ENCODE results near the gene SHANK2. TPM values are rescaled to one million over a fixed set of nuclear protein-coding genes. Genes with fewer than 3 reads are reported as not detected.

SHANK2 gene
- total and polyA plus RNA-seq, 10 of the 15 experiments (the other 5 are each of a cell fraction or from before 2014, with no cell fraction given), result 0.01 to 0.31 (median 0.10) TPM; not detected in 5

DNA sequence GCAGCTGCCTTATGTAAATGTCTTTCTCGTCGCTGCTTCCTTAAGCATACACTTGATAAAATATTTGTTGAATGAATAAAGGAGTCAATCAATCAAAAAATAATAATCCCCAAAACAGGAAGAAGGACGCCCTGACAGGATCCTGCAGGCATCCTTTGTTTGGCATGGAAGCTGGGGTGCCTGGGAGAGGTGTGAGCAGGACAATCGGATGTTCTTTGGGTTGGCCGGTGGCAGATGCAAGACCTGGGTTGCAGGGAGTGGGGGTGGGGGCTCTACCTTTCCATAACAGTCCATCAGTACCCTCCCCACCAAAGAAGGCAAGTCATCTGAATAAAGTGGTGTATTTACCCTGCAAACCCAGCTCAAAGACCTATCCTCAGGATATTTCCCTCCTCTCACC lies 1.4 kb upstream of the SHANK2 start:
- intact Hi-C loops (cut with micrococcal nuclease; ENCODE audit: unreplicated experiment), result no loop called here
- BruUV-seq (replicated peaks), result no TSS peak
- Histone ChIP-seq H3K79me2 (ENCODE audit: control insufficient read depth, insufficient read depth, low read length) (no peaks in the 10 kb centered on the region), H3K27ac (ENCODE audit: control insufficient read depth, insufficient read depth) (no peak overlapping the region), H3K4me1 (ENCODE audit: control insufficient read depth, insufficient read depth, low read length) (no peaks in the 10 kb centered on the region), H3K4me2 (ENCODE audit: control insufficient read depth, insufficient read depth) (no peak overlapping the region), H3K27me3 (replicated peaks in 1 of 2; ENCODE audit: control insufficient read depth in 2 of 2, insufficient read depth in 2 of 2, low read length in 1 of 2) (peaks cover 4 to 7% of the 10 kb centered on the region in 2 experiments; a peak in 3 of 4 replicates), H3K9me3 (replicated peaks; ENCODE audit: control insufficient read depth, insufficient read depth, low read length) (no peaks in the 10 kb centered on the region), H4K20me1 (ENCODE audit: control insufficient read depth, insufficient read depth) (no peaks in the 10 kb centered on the region), H3K36me3 (ENCODE audit: control insufficient read depth in 2 of 2, insufficient read depth in 2 of 2, low read length in 1 of 2) (no peaks in the 10 kb centered on the region), H2AFZ (ENCODE audit: control insufficient read depth, low read depth, low read length) (no peak overlapping the region), H3K9ac (ENCODE audit: control insufficient read depth, insufficient read depth, low read length) (no peak overlapping the region), H3K4me3 (no peak overlapping the region)
- no peak for ATAC-seq
- in situ Hi-C loops (cut with MboI), result no loop called here
- CTCF ChIA-PET, result no interaction called here
- WGBS (ENCODE audit: insufficient coverage, insufficient replicate concordance, low lambda C conversion rate, missing lambda C conversion rate), result 40% methylated on average over 5 of the region's 5 CpGs
- SMC1A ChIA-PET (ENCODE audit: uncharacterized antibody, unreplicated experiment), result no interaction called here
- TF ChIP-seq TAF1 (IDR thresholded peaks at IDR 0.05; ENCODE audit: borderline replicate concordance, low read depth, low read length), result no peak
- POLR2A ChIA-PET, result no interaction called here
- RAD21 ChIA-PET (ENCODE audit: unreplicated experiment), result no interaction called here
- FAIRE-seq, result no peak
- no peak for DNase-seq (ENCODE audit: low read depth, low spot score)

DNA sequence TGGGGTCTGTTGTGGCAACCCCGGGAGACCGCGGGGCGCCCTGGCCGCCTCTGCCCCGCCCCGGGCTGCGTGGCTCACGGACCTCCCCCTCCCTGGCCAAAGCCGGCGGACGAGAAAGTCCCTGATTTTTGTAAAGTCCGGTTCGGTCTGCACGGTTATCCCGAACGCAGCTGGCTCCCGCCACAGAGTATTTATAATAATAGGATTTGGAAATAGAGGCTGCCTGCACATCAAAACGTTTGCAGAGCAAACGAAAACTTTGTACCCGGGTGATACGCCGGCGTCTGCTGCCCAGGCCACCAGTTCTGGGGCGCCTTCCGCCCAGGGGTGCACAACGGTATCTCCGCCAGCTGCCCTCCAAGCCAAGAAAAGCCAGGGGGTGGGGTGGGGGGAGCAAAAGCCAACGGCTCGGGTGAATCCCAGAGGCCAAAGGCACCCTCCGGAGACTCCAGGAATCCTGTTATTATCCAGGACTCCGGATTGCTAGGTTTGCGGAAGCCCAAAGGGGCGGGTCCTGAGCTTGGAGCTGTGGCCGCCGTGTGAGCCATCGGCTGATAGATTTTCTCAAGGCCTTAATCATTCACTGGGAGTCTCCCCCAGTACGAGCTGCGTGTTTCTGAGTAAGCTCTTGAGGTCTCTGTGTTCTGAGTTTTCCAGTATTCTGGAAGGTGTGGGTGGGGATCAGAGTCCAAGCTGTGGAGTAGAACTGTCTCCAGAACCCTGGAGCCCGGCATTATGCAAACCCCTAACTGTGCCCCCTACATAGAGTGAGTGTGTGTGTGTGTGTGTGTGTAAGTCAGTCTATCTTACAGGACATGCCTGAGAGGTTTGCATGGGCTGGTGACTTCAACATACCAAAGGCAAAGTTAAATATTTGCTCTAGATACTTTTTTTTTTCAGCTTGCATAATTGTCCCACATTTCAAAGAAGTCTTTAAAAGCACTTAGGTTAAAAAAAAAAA lies 673 bp upstream of the SHANK2 start:
- Histone ChIP-seq H4K20me1 (ENCODE audit: control insufficient read depth, insufficient read depth) (no peaks in the 10 kb centered on the region), H3K9ac (ENCODE audit: control insufficient read depth, insufficient read depth, low read length) (no peak overlapping the region), H3K36me3 (ENCODE audit: control insufficient read depth in 2 of 2, insufficient read depth in 2 of 2, low read length in 1 of 2) (no peaks in the 10 kb centered on the region), H3K27ac (ENCODE audit: control insufficient read depth, insufficient read depth) (no peak overlapping the region), H3K4me2 (ENCODE audit: control insufficient read depth, insufficient read depth) (no peak overlapping the region), H3K27me3 (replicated peaks in 1 of 2; ENCODE audit: control insufficient read depth in 2 of 2, insufficient read depth in 2 of 2, low read length in 1 of 2) (peaks cover 4 to 7% of the 10 kb centered on the region in 2 experiments), H3K79me2 (ENCODE audit: control insufficient read depth, insufficient read depth, low read length) (no peaks in the 10 kb centered on the region), H3K4me1 (ENCODE audit: control insufficient read depth, insufficient read depth, low read length) (no peaks in the 10 kb centered on the region), H2AFZ (ENCODE audit: control insufficient read depth, low read depth, low read length) (no peak overlapping the region), H3K4me3 (no peak overlapping the region), H3K9me3 (replicated peaks; ENCODE audit: control insufficient read depth, insufficient read depth, low read length) (no peaks in the 10 kb centered on the region)
- in situ Hi-C loops (cut with MboI), result no loop called here
- 0 out of 2 replicates have a peak, but pooled peaks have one; percentile 17 for TF ChIP-seq IKZF1 (conservative IDR thresholded peaks at IDR 0.05)
- TF ChIP-seq POLR2AphosphoS5 (IDR thresholded peaks at IDR 0.05; ENCODE audit: low read length), result no peak
- FAIRE-seq (no peak), ATAC-seq (peak; percentile 71), DNase-seq (ENCODE audit: low read depth, low spot score) (no peak)
- no TSS peak for BruUV-seq (replicated peaks)
- SMC1A ChIA-PET (ENCODE audit: uncharacterized antibody, unreplicated experiment), result no interaction called here
- POLR2A ChIA-PET, result no interaction called here
- RAD21 ChIA-PET (ENCODE audit: unreplicated experiment), result no interaction called here
- CTCF ChIA-PET, result no interaction called here
- intact Hi-C loops (cut with micrococcal nuclease; ENCODE audit: unreplicated experiment), result no loop called here
- 17% methylated on average over 30 of the region's 40 CpGs for WGBS (ENCODE audit: insufficient coverage, insufficient replicate concordance, low lambda C conversion rate, missing lambda C conversion rate)

Data from GM12878 (cell line).